GM08714 (cell line): ENCODE measurements around the gene TTC17.
"Not testable (repeated sequence)": the region's sequence is repeated elsewhere in the genome, so short reads cannot be mapped to it uniquely, and the experiment has no call there.

ENCODE experiments used
- H3K4me3 ChIP-seq: fragments of 200-500 bp; sonication (Bioruptor generic); 2 replicates; pipeline ENCODE4 v1.5.1; 2014; ENCODE audit warnings: mild to moderate bottlenecking, low read length, inconsistent platforms
- ZNF274 ChIP-seq: IDR thresholded peaks from 2 replicates; pipeline ENCODE4 v1.6.1; 2012; ENCODE audit warnings: mild to moderate bottlenecking, low read depth, low read length

The TTC17 gene

GRCh38 chr11:43462359-43462758, 103.6 kb downstream of the TTC17 start:
- TF ChIP-seq ZNF274, result no peak
- no peak overlapping the region for H3K4me3 ChIP-seq

DNA sequence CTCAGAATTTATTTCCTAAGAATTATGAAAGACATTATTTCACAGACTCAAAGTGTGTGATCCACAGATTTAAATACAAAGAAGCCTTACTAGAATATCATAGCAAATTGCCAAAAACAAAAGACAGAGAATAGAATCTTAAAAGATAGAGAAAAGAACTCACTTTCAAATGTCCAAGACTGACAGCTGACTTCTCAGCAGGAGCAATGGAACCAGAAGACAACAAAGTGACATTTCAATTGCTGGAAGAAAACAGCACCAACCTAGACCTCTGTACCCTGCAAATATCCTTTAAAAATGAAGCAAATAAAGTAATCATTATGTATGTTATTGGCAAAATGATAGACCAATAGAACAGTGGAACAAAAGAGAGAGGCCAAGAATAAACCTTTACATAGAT, 109.2 kb downstream of the TTC17 start:
- no peak for TF ChIP-seq ZNF274
- no peak overlapping the region for H3K4me3 ChIP-seq

GRCh38 chr11:43477491-43477890, 118.8 kb downstream of the TTC17 start:
- H3K4me3 ChIP-seq, result not testable (repeated sequence)

DNA sequence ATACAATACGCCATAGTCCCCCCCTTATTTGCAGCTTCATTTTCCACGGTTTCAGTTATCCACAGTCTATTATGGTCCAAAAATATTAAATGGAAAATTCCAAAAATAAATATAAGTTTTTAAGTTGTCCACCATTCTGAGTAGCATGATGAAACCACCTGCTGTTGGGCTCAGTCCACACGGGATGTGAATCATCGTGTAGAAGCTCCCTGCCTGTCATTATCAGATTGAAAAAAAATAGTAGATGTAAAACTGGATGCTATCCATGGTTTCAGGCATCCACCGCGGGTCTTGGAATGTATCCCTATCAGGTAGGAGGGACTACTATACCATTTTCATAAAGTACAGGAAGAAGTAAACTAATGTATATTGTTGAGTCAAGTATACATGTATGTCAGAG, 127.4 kb downstream of the TTC17 start:
- no peak for TF ChIP-seq ZNF274
- no peak overlapping the region for H3K4me3 ChIP-seq

- no peak for TF ChIP-seq ZNF274
- H3K4me3 ChIP-seq, result no peak overlapping the region
These were observed 131.2 kb downstream of the TTC17 start for GRCh38 chr11:43489869-43490465.

- H3K4me3 ChIP-seq, result no peak overlapping the region
- TF ChIP-seq ZNF274, result no peak
These were observed 134.0 kb downstream of the TTC17 start for GRCh38 chr11:43492701-43493100.

- H3K4me3 ChIP-seq, result no peak overlapping the region
- TF ChIP-seq ZNF274, result no peak
These were observed 134.7 kb downstream of the TTC17 start for GRCh38 chr11:43493431-43493830.

DNA sequence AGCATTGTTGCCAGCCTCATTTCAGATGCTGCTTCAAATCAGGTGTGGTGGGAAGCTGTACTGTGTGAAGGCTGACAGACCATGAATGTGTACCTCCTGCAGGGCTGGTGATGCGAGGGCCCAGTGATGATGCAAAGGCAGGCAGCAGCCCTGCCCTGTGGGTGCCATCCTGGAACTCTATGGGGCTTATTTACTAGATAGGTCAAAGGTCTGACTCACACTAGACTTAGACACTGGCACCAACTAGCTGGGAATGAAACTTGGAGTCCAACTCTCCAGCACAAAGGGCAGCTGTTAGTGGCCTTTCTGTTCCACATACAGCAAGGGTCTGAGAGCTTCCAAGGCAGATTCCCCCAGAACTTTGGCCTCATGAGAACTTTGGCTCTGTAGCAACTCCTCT, 138.4 kb downstream of the TTC17 start:
- TF ChIP-seq ZNF274, result no peak
- no peak overlapping the region for H3K4me3 ChIP-seq

DNA sequence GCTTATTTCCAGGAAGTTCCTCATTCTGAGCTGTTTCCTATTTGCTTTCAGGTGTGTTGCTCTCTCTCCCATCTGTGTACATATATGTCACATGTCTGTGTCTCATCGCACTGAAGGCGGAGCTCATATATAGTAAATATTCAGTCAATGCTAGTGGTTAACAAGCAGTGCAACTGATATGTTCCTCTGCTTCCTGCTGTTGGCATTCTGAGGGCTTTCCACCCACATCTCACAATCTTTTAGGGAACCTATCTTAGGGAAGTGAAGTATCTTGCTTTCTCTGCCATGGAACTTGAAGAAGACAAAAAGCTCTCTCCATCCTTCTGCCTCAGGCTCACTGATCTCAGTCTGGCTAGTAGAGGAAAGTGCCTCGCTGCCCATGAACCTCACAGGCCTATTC, 139.8 kb downstream of the TTC17 start:
- H3K4me3 ChIP-seq, result no peak overlapping the region
- no peak for TF ChIP-seq ZNF274

DNA sequence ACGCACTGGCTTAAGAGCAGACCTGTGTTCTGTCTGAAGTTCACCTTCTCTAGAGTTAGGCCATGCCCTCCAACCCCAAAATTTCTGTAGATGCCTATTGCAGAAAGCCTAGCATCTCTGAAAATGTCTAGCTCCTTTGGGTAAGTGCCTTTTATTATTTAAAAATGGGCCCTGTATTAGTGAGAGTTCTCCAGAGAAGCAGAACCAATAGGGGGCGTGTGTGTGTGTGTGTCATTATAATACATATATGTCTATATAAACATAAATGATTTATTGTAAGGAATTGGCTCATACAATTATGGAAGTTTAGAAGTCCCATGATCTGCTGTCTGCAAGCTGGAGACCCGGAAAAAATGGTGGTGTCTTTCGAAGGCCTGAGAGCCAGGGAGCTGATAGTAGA, 144.7 kb downstream of the TTC17 start:
- H3K4me3 ChIP-seq, result no peak overlapping the region
- no peak for TF ChIP-seq ZNF274

DNA sequence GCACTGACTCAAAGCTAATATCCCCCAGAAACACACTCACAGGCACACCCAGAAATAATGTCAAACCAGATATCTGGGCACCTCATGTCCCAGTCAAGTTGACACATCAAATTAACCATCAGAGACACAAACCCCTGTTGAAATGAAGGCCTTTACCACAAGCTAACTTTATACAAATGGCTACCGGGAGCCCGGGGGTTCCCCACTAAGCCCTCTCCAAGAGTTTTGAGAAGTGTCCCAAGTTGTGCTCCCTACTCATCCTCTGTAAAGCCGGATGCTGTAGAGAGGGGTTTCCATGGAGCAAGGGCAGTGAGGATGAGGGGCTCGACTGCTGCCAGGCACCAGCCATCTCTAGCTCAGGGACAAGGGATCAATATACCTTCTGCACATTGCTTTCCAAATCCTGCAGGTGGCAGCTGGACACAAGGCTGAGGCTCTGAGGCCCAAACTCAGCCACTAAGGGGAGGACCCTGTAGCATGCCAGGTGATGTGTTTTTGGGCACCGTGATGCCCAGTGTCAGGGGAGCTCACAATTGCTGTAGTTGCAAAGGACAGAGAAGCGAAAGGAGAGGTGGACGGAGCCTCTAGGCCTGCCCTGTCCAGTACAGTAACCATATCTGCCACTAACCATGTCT, 145.7 kb downstream of the TTC17 start:
- TF ChIP-seq ZNF274, result no peak
- no peak overlapping the region for H3K4me3 ChIP-seq

DNA sequence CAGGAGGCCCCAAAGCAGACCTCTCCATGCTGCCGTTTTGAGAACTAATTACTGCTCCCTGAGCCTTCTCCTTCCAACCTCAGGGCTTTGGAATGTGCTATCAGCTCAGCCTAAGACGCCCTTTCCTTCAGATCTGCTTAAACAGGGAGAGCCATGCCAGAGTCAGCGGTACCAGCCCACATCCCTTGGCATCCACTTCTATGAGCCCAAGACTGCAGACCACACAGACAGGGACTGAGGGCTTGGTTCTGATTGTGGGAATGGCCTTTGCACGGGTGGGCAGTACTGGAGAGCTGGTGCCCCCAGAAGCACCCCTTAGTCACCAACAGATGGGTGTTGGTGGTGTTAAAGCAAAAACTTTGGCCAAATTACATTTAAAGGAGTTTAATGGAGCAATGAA, 146.5 kb downstream of the TTC17 start:
- TF ChIP-seq ZNF274, result no peak
- no peak overlapping the region for H3K4me3 ChIP-seq

DNA sequence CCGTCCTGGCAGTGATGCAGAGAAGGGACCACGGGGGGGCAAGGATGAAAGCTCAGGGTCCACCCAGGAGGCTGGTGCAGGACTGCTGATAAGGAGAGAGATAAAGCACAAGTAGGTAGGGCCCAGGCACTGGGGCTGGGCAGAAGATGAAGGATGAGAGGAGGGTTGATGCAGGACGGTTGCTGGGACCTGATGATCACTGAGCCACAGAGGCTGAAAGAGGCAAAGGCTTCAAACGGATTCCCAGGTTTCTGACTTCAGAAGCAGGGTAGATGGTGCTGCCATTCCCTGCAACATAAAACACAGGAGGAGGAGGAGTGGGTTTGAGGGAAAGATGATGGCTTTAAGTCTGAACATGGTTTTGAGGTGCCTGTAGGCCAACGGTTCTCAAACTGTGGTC, 148.5 kb downstream of the TTC17 start:
- no peak overlapping the region for H3K4me3 ChIP-seq
- no peak for TF ChIP-seq ZNF274

- H3K4me3 ChIP-seq, result no peak overlapping the region
- TF ChIP-seq ZNF274, result no peak
These were observed 149.8 kb downstream of the TTC17 start for GRCh38 chr11:43508511-43508918.

GRCh38 chr11:43511959-43512358, 153.2 kb downstream of the TTC17 start:
- TF ChIP-seq ZNF274, result no peak

GRCh38 chr11:43515090-43515489, 156.4 kb downstream of the TTC17 start:
- no peak for TF ChIP-seq ZNF274
- H3K4me3 ChIP-seq, result no peak overlapping the region

More at GRCh38 chr11:43511959-43512358, 153.2 kb downstream of the TTC17 start:
- no peak overlapping the region for H3K4me3 ChIP-seq
